HUES48 (cell line): ENCODE results near the gene ATP9B.
"Not testable (repeated sequence)": the region's sequence is repeated elsewhere in the genome, so short reads cannot be mapped to it uniquely, and the experiment has no call there.

Experiments used
- H3K27ac ChIP-seq: one replicate; pipeline ENCODE4 v1.7.0; 2013; ENCODE audit warnings: low read depth, low read length, inconsistent platforms
- H3K27me3 ChIP-seq: 2 replicates; pipeline ENCODE4 v1.6.1; 2013; ENCODE audit warnings: mild to moderate bottlenecking, low read length; ENCODE audit not compliant: control insufficient read depth, insufficient read depth
- H3K36me3 ChIP-seq: 2 replicates; pipeline ENCODE4 v1.6.1; 2013; ENCODE audit warnings: low read length; ENCODE audit not compliant: control insufficient read depth, insufficient read depth
- H3K4me1 ChIP-seq: 2 replicates; pipeline ENCODE4 v1.6.1; 2013; ENCODE audit warnings: mild to moderate bottlenecking, low read length; ENCODE audit not compliant: control insufficient read depth, insufficient read depth
- H3K4me3 ChIP-seq: 2 replicates; pipeline ENCODE4 v1.5.1; 2013; ENCODE audit warnings: mild to moderate bottlenecking, low read depth, low read length
- H3K9ac ChIP-seq: 2 replicates; pipeline ENCODE4 v1.6.1; 2013; ENCODE audit warnings: mild to moderate bottlenecking, low read depth, low read length, moderate library complexity
- H3K9me3 ChIP-seq: 2 replicates; pipeline ENCODE4 v1.6.1; 2013; ENCODE audit warnings: low read length; ENCODE audit not compliant: control insufficient read depth, insufficient read depth

The ATP9B gene

DNA sequence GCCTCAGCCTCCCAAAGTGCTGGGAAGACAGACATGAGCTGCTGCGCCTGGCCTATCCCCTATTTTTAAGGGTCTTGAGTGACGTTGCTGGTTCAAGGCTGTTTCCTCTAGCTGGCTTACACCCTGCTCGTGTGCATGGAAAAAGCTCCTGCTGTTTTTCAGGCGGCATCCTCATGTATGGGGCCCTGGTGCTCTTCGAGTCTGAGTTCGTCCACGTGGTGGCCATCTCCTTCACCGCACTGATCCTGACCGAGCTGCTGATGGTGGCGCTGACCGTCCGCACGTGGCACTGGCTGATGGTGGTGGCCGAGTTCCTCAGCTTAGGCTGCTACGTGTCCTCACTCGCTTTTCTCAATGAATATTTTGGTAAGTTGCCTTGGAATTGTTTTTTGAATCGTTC is 304.5 kb downstream of the ATP9B start:
- Histone ChIP-seq H3K36me3 (peaks cover 8% of the 10 kb centered on the region; the same call in 1 of the 2 replicates), H3K4me1 (peaks cover 5% of the 10 kb centered on the region; the same call in 1 of the 2 replicates), H3K27ac (no peak overlapping the region), H3K4me3 (no peak overlapping the region), H3K9me3 (no peaks in the 10 kb centered on the region), H3K9ac (no peak overlapping the region), H3K27me3 (no peaks in the 10 kb centered on the region)

DNA sequence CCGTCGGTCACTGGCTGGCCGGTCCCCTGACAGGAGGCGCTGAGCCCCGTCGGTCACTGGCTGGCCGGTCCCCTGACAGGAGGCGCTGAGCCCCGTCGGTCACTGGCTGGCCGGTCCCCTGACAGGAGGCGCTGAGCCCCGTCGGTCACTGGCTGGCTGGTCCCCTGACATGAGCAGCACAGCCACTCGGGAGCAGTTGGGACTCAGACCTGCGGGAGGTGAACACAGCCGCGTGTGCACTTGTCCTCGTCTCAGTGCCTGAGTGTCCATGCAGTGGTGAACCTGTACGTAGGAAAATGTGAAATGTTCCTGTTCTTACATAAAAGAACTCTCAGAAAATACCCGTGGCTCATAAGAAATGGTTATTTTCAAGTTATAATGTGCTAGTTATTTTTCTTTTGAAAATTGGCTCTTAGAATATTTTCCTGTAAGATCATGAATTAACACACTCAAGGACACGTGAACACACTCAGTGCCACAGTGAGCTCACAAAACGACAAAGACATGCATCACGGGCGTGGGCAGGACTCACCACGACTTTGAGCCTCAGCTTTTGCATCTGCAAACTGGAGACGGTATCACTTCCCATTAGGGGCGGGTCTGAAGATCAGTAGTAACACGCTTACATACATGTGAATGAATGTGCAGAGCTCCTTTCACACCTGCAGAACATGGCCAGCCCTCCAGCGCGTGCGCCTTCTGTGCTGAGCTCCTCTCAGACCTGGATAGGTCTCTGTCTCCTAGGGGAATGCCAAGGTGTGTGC is 305.4 kb downstream of the ATP9B start:
- Histone ChIP-seq H3K36me3 (peaks cover 8% of the 10 kb centered on the region; the same call in 1 of the 2 replicates), H3K4me3 (no peak overlapping the region), H3K9ac (no peak overlapping the region), H3K4me1 (peaks cover 9% of the 10 kb centered on the region; the same call in 1 of the 2 replicates), H3K9me3 (no peaks in the 10 kb centered on the region), H3K27ac (no peak overlapping the region), H3K27me3 (no peaks in the 10 kb centered on the region)

DNA sequence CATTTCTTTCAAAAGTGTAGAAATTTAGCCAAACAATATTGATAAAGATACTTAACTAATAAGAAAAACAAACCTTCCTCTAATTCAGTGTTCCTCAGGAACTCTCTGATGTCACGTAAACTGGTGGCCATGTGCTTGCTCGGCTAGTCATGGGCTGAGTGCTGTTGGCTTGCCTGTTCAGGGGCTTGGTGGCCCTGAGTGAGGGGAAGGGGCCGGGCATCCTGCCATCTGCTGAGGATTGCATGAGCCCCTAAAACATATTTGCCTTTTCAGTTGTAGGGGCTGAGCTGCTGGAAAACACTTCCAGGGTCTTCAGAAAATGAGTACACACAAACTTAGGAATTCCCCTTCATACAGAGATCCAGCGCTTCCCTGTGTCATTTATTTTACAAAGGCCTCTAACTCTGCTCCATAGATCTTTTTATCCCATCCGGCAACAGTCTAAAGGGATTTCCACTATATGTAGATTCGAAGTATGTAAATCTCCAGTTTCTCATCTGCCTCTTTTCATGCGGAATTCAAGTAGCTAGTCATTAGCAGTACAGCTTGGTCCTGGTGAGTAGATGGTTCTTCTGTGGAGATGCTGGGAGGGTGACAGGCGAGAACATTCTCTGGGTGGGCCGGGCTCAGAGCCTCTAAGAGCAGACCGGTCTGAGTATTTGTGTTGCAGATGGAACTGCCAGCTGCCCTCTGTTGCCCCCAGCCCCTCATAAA is 306.4 kb downstream of the ATP9B start:
- Histone ChIP-seq H3K27ac (no peak overlapping the region), H3K9ac (no peak overlapping the region), H3K36me3 (peaks cover 8% of the 10 kb centered on the region; the same call in 1 of the 2 replicates), H3K27me3 (no peaks in the 10 kb centered on the region), H3K4me1 (peaks cover 9% of the 10 kb centered on the region; the same call in 1 of the 2 replicates), H3K9me3 (no peaks in the 10 kb centered on the region), H3K4me3 (no peak overlapping the region)

DNA sequence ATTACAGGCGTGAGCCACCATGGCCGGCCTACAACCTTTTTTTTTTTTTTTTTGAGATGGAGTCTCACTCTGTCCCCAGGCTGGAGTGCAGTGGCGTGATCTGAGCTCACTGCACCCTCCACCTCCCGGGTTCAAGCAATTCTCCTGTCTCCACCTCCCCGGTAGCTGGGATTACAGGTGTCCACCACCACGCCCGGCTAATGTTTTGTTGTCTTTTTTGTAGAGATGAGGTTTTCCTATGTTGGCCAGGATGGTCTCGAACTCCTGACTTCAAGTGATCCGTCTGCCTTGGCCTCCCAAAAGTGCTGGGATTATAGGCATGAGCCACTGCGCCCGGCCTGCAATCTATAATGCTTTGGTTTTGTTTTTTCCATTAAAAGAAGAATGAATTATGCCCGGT is 307.5 kb downstream of the ATP9B start:
- not testable (repeated sequence) for H3K27me3 ChIP-seq, H3K4me3 ChIP-seq, H3K9me3 ChIP-seq, H3K27ac ChIP-seq, H3K4me1 ChIP-seq, H3K36me3 ChIP-seq, H3K9ac ChIP-seq

DNA sequence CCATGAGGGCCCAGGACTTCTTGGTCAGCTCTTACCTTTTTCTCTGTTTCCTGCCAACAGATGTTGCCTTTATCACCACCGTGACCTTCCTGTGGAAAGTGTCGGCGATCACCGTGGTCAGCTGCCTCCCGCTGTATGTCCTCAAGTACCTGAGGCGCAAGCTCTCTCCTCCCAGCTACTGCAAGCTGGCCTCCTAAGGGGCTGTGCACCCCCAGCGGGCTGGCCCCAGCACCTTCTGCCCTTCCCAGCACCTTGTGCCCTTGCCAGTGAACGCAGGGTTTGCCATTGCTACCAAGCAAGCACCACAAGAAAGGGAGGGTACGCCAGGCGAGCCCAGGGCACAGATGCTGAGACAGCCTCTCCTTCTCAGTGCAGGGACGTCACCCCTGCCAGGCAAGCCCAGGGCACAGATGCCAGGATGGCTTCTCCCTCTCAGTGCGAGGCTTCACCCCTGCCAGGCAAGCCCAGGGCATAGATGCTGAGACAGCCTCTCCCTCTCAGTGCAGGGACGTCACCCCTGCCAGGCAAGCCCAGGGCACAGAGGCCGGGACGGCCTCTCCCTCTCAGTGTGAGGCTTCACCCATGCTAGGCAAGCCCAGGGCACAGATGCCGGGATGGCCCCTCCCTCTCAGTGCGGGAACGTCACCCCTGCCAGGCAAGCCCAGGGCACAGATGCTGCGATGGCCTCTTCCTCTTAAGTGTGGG is 308.1 kb downstream of the ATP9B start:
- Histone ChIP-seq H3K9ac (no peak overlapping the region), H3K27ac (no peak overlapping the region), H3K36me3 (peaks cover 8% of the 10 kb centered on the region; the same call in 1 of the 2 replicates), H3K4me3 (no peak overlapping the region), H3K4me1 (peaks cover 9% of the 10 kb centered on the region; the same call in 1 of the 2 replicates), H3K27me3 (no peaks in the 10 kb centered on the region), H3K9me3 (no peaks in the 10 kb centered on the region)

DNA sequence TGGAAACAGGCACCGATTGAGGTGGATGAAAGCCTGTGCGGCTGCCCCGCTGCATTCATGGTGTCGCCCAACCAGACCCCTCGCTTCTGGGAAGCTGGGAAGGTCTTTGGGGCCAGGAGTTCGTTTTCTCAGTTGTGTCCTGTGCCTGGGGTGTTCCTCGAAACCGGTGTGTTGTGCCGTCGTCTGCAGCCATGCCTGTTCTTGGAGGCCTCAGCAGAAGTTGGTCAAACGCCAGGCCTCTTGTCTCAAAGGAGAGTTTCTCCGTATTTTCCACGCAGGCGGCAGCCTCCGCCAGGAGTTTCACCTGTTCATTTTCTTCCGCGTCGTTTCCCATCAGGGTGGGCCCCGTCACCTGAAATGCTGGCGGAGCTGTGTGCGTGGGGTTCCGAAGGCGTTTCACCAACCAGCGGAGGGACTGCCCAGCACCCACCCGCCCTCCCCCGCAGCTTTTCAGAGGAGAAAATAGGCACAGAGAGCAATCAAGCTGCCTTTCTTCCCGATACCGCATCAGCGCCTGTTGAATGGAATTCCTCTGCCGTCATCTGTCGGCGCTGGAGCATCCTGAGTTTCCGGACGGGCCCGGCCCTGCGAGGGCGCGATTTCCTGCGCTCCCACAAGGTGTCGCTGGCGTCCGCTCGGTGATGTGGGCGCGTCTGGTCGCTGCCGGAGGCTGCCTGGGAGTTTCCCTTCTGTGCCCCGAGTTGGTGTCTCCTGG is 309.5 kb downstream of the ATP9B start:
- no peaks in the 10 kb centered on the region for H3K27me3 ChIP-seq
- H3K4me3 ChIP-seq, result peak overlapping the region; percentile 45; the same call in 1 of the 2 replicates
- H3K9ac ChIP-seq, result peak overlapping the region; percentile 47
- peaks cover 9% of the 10 kb centered on the region; the same call in 1 of the 2 replicates for H3K4me1 ChIP-seq
- peaks cover 8% of the 10 kb centered on the region; the same call in 1 of the 2 replicates for H3K36me3 ChIP-seq
- no peaks in the 10 kb centered on the region for H3K9me3 ChIP-seq
- H3K27ac ChIP-seq, result no peak overlapping the region

DNA sequence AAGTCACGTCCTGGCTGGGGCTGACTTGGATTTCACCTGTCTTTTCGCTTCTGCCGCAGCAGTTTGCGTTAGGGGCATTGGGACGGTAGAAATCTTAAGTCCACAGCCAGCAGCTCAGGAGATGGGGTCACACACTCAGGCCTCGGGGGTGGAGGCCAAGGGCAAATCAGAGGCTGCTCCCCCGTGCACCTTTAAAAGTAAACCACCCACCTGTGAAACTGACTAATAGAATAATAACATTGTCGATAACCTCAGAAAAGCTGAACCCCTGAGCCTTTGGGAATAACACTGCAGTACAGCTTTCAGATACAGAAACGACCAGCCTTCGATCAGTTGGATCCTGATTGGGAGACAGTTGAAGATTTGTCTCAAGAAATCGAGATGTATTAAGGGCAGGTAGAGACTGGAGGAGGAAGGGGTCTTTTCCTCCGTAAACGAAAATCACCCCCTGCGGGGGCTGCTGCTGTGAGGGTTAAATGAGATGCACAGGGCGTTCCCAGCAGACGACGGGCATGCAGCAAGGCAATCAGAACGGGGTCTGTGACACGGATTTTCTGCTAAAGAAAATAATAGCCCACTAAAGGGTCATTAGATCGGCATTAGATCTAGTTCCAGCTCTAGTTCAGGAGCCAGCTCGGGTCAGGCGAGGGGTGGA is 310.2 kb downstream of the ATP9B start:
- H3K27me3 ChIP-seq, result no peaks in the 10 kb centered on the region
- no peak overlapping the region for H3K9ac ChIP-seq
- no peaks in the 10 kb centered on the region for H3K9me3 ChIP-seq

DNA sequence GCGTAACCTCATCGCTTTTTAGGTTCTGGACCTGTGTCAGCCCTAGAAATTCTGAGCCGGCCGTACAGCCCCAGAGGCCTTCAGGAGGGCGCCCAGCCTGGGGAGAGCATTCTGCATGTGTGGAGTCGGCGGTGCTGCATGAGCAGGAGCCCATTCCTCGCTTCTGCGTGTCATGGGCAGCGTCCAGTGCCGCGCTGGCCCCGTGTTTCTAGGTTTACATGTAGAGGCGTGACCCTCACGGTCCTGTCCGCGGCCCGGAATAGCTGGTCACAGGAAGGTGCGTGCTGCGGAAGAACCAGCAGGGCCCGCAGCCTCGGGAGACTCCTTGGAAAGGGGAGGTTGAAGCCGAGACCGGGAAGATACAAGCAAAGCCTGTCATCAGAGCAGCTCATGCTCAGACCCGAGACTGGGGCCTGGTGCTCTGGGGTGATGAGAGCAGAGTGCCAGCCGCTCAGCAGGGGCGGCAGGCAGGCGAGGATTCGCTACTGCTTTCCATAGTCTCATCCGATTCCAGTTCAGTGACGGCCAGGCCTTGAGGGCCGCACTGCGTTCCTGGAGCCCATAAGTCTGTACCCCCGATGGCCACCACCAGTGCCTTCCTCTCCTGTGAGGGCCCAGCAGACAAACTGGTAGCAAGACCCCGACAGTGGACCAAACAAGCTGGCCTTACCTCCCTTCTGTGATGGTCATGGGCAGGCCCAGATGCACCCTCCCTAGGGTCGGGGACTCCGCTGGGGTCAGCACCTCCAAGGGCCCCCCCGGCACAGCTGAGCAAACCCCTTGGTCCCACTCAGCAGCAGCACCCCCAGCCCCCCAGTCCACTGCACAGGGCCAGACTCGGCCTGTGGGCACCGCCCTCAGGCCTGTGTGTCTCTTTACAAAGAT is 311.0 kb downstream of the ATP9B start:
- Histone ChIP-seq H3K36me3 (peaks cover 8% of the 10 kb centered on the region; the same call in 1 of the 2 replicates), H3K9me3 (no peaks in the 10 kb centered on the region), H3K27me3 (no peaks in the 10 kb centered on the region), H3K9ac (no peak overlapping the region), H3K4me3 (no peak overlapping the region), H3K4me1 (peaks cover 9% of the 10 kb centered on the region; the same call in 1 of the 2 replicates), H3K27ac (no peak overlapping the region)

More for the DNA sequence above, 310.2 kb downstream of the ATP9B start:
- peaks cover 9% of the 10 kb centered on the region; the same call in 1 of the 2 replicates for H3K4me1 ChIP-seq
- H3K36me3 ChIP-seq, result peaks cover 8% of the 10 kb centered on the region; the same call in 1 of the 2 replicates
- no peak overlapping the region for H3K4me3 ChIP-seq
- no peak overlapping the region for H3K27ac ChIP-seq
